ENCODE data around the gene ITGA2. TPM values are rescaled to one million over a fixed set of nuclear protein-coding genes. Genes with fewer than 3 reads are reported as not detected.
A peak's percentile ranks its signal among the peaks of the same experiment; 100 is the strongest.

The ITGA2 gene
- total RNA-seq, 1 donor from 2014 or later = 0.30 TPM

GRCh38 chr5:52947851-52948250 lies 41.3 kb upstream of the ITGA2 start:
- no peak overlapping the region for H3K4me3 Mint-ChIP-seq (ENCODE audit: unreplicated experiment)
- no peaks in the 10 kb centered on the region for H3K27me3 Mint-ChIP-seq (ENCODE audit: unreplicated experiment)
- H3K9me3 Mint-ChIP-seq (ENCODE audit: unreplicated experiment) = no peaks in the 10 kb centered on the region
- DNase-seq (ENCODE audit: extremely low spot score, unreplicated experiment) = no peak
- H3K36me3 Mint-ChIP-seq (ENCODE audit: unreplicated experiment) = peaks cover 29% of the 10 kb centered on the region
- peak overlapping the region; percentile 69 for H3K27ac Mint-ChIP-seq (ENCODE audit: unreplicated experiment)
- H3K4me1 Mint-ChIP-seq (ENCODE audit: unreplicated experiment) = peaks cover 40% of the 10 kb centered on the region
- TF ChIP-seq CTCF (IDR thresholded peaks at IDR 0.05) = no peak

GRCh38 chr5:52948418-52949076 lies 40.6 kb upstream of the ITGA2 start:
- H3K27ac Mint-ChIP-seq (ENCODE audit: unreplicated experiment) = peak overlapping the region; percentile 69
- H3K36me3 Mint-ChIP-seq (ENCODE audit: unreplicated experiment) = peaks cover 24% of the 10 kb centered on the region
- H3K4me1 Mint-ChIP-seq (ENCODE audit: unreplicated experiment) = peaks cover 40% of the 10 kb centered on the region

GRCh38 chr5:52950686-52951085 lies 38.5 kb upstream of the ITGA2 start:
- Mint-ChIP-seq H3K9me3 (ENCODE audit: unreplicated experiment) (no peaks in the 10 kb centered on the region), H3K27ac (ENCODE audit: unreplicated experiment) (no peak overlapping the region), H3K4me1 (ENCODE audit: unreplicated experiment) (peaks cover 38% of the 10 kb centered on the region), H3K4me3 (ENCODE audit: unreplicated experiment) (no peak overlapping the region), H3K36me3 (ENCODE audit: unreplicated experiment) (peaks cover 29% of the 10 kb centered on the region), H3K27me3 (ENCODE audit: unreplicated experiment) (no peaks in the 10 kb centered on the region)
- no peak for DNase-seq (ENCODE audit: extremely low spot score, unreplicated experiment)
- no peak for TF ChIP-seq CTCF (IDR thresholded peaks at IDR 0.05)

More at GRCh38 chr5:52948418-52949076, 40.6 kb upstream of the ITGA2 start:
- Mint-ChIP-seq H3K4me3 (ENCODE audit: unreplicated experiment) (no peak overlapping the region), H3K9me3 (ENCODE audit: unreplicated experiment) (no peaks in the 10 kb centered on the region), H3K27me3 (ENCODE audit: unreplicated experiment) (no peaks in the 10 kb centered on the region)
- TF ChIP-seq CTCF (IDR thresholded peaks at IDR 0.05) = peak; percentile 83
- no peak for DNase-seq (ENCODE audit: extremely low spot score, unreplicated experiment)

- no peak for TF ChIP-seq CTCF (IDR thresholded peaks at IDR 0.05)
- Mint-ChIP-seq H3K27ac (ENCODE audit: unreplicated experiment) (no peak overlapping the region), H3K4me3 (ENCODE audit: unreplicated experiment) (no peak overlapping the region), H3K36me3 (ENCODE audit: unreplicated experiment) (peaks cover 40% of the 10 kb centered on the region), H3K27me3 (ENCODE audit: unreplicated experiment) (no peaks in the 10 kb centered on the region), H3K9me3 (ENCODE audit: unreplicated experiment) (no peaks in the 10 kb centered on the region), H3K4me1 (ENCODE audit: unreplicated experiment) (peaks cover 22% of the 10 kb centered on the region)
- no peak for DNase-seq (ENCODE audit: extremely low spot score, unreplicated experiment)
These were observed 36.7 kb upstream of the ITGA2 start for GRCh38 chr5:52952483-52952882.

GRCh38 chr5:52956014-52956413 lies 33.1 kb upstream of the ITGA2 start:
- H3K36me3 Mint-ChIP-seq (ENCODE audit: unreplicated experiment) = peaks cover 30% of the 10 kb centered on the region
- peaks cover 8% of the 10 kb centered on the region for H3K9me3 Mint-ChIP-seq (ENCODE audit: unreplicated experiment)
- no peak for DNase-seq (ENCODE audit: extremely low spot score, unreplicated experiment)
- H3K27ac Mint-ChIP-seq (ENCODE audit: unreplicated experiment) = no peak overlapping the region
- no peaks in the 10 kb centered on the region for H3K27me3 Mint-ChIP-seq (ENCODE audit: unreplicated experiment)
- no peak for TF ChIP-seq CTCF (IDR thresholded peaks at IDR 0.05)
- no peaks in the 10 kb centered on the region for H3K4me1 Mint-ChIP-seq (ENCODE audit: unreplicated experiment)
- no peak overlapping the region for H3K4me3 Mint-ChIP-seq (ENCODE audit: unreplicated experiment)

Data from osteocyte (in vitro differentiated cells).